CD4-positive, alpha-beta T cell treated with Interleukin-15 for 1 hour (primary cell): ENCODE results near the gene PBX4.

Experiments used
- DNase-seq: peaks from one replicate; pipeline ENCODE4 v3.0.0-alpha.2; 2020

PBX4 gene

DNA sequence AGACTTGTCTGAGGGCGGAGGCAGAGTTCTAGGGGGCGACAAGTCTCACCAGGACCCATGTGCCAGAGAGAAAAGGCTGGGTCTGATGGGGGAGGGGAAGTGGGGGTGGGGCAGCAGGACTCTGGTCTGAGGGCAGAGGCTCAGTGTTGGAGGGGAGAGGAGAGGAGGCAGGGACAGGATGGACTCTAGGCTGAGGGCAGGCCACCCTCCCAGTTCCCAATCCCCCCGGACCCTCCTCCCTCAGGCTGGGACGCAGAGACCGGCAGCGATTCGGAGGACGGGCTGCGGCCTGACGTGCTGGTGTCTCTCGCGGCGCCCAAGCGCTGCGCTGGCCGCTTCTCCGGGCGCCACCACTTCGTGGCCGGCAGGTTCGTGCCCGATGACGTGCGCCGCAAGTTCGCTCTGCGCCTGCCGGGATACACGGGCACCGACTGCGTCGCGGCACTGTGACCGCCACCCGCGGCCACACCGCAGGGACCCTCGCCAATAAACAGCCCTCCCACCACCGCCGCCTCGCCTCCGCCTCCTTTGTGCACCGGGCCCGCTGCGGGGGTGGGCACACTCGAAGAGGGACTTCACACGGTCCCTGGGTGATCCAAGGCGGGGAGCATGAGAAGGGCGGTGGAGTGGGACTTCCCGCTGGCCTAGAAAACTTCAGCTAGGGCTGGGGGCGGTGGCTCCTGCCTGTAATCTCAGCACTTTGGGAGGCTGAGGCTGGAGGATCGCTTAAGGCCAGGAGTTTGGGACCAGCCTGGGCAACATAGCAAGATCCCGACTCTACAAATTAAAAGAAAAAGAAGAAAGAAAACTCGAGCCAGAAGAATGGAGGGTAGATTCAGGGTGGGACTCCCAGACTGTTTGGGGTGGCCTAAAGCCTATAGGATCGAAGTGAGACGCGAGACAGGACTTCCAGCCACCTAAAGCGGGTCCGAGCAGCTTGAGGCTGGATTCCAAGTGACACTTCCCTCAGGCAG is 81.1 kb downstream of the PBX4 start:
- no peak for DNase-seq

GRCh38 chr19:19535311-19536191 is 82.9 kb downstream of the PBX4 start:
- no peak for DNase-seq

DNA sequence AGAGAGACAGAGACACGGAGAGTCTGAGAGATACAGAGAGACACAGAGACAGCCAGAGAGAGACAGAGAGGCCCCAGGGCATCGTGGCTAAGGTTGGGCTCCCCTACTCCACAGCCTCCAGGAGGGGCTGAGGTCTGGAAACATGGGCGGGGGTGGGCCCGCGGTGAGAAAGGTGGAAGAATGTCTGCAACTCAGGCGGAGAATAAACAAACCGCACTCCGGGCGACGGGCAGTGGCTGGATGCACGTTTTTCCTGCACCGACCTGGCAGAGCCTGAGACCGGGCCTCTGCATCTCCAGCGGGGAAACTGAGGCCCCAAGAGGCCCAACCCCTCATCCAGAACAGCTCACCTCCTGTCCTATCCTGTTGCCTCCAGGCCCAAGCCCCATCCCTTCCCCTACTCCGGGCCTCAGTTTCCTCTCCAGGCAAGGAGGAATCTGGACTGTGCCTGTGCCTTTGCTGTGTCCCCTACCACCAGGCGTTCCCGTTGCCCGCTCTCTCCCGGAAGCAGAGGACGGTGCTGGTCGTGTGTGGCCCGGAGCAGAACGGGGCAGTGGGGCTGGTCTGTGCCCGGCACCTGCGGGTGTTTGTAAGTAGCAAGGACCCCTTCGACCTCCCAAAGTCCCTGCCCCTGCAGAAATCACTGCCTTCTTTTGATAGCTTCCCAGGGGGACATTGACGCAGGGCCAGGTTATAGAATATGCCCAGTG is 83.8 kb downstream of the PBX4 start:
- no peak for DNase-seq

DNA sequence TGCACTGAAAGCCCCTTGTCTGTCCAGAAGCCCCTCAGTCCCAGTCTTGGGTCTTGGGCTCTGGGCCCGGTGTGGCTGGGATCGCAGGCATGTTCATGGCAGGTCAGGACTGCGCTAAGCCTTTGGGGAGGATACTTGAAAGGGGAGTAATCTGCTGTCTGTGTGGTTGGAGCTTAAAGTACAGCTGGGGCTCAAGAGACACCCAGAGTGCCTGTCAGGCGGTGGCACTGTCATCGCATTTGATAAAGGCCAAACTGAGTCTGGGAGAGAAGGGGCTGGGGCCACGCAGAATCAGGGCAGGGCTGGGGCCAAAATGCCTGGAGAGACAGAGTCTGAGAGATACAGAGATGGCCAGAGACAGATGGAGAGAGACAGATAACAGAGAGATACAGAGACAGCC is 84.6 kb downstream of the PBX4 start:
- no peak for DNase-seq

DNA sequence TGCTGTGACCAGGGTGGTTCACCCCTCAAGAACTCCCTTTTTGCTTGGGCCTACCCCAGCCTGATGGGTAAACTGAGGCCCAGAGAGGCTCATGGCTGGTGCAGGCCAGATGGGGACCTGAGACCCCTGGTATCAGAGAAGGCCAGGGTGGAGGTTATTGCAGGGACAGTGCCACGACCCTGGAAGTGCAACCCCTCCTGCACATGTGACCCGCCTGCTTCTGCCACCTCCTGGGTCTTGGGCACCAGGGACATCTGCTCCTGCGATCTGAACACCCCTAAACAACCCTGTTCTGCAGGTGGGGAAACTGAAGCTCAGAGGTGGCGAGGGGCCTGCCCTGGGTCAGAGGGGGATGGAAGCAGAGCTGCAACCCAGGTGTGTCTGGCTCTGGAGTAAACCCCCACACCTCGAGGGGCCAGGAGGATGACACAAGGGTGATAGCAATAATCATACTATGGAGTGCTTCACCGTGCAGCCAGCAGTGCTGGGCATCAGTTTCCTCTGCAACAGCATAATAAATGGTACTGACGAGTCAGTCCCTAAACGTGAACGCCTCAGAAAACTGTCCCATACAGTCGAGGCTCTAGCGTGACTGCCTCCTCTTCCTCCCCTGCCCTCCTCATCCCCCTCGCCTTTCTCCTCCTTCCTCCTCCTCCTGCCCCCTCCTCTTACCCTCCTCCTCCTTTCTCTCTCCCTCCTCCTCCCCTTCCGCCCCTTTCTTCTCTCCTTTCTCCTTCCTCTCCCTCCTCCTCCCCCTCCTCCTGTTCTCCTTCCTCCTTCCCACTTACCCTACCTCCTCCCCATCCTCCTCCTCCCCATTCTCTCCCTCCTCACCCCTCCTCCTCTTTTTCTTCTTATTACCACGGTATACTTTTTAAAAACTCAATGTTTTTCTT is 85.4 kb downstream of the PBX4 start:
- no peak for DNase-seq

- peak; percentile 79 for DNase-seq
These were observed 86.3 kb downstream of the PBX4 start for GRCh38 chr19:19531951-19532805.

DNA sequence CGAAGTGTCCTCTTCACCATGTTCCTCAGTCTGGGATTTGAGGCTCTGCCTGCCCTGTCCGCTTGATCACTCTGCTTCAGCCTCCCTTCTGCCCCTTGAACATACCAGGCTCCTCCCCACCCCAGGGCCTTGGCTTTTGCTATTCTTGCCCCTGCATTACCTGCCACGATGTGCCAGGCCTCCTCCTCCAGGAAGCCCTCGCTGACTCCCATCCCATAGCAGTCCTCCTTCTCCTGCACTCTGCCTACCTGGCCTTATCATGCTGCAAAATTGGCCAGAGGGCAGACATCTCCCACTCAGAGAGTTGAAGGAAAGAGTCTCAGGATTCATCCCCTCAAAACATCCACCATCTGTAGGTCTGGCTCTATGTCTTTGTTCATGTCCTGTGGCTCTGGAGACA is 87.6 kb downstream of the PBX4 start:
- no peak for DNase-seq

- no peak for DNase-seq
These were observed 88.1 kb downstream of the PBX4 start for GRCh38 chr19:19530423-19530804.

GRCh38 chr19:19529783-19530422 is 88.6 kb downstream of the PBX4 start:
- no peak for DNase-seq

DNA sequence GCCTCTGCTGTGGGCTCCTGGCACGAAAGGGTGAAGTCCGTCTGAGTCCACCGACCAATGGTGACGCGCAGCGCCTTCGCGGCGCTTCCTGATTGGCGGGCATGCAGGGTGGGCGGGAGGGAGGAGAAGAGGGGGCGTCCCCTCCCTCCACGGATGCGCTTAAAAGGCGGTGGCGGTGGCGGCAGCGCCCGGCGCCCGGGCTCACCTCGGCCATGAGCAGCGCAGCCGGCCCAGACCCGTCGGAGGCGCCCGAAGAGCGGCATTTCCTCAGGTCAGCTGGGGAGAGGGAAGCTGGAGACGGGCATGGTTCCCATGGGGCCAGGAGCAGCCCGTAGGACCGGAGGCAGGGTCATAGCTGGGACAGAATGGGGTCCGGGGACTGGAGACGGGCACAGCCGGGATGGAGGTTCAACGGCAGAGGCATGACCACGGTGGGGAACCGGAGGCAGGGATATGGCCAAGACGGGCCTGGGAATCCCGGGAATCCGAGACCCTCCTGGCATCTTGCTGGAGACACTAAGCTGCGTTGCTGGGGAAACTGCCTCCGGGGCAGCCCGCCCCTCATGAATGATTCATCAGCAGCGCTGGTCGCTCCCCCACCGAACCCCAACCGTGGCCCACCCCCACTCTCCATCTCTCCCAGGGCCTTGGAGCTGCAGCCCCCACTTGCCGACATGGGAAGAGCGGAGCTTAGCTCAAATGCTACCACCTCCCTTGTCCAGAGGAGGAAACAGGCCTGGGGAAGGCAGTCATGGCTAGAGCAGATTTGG is 89.6 kb downstream of the PBX4 start, which contains the start of gene YJEFN3:
YJEFN3 (plus strand) TSS at position 191 of the 770 bp plus-strand sequence; CDS start at position 213, 22 bp downstream.
- DNase-seq, result no peak

DNA sequence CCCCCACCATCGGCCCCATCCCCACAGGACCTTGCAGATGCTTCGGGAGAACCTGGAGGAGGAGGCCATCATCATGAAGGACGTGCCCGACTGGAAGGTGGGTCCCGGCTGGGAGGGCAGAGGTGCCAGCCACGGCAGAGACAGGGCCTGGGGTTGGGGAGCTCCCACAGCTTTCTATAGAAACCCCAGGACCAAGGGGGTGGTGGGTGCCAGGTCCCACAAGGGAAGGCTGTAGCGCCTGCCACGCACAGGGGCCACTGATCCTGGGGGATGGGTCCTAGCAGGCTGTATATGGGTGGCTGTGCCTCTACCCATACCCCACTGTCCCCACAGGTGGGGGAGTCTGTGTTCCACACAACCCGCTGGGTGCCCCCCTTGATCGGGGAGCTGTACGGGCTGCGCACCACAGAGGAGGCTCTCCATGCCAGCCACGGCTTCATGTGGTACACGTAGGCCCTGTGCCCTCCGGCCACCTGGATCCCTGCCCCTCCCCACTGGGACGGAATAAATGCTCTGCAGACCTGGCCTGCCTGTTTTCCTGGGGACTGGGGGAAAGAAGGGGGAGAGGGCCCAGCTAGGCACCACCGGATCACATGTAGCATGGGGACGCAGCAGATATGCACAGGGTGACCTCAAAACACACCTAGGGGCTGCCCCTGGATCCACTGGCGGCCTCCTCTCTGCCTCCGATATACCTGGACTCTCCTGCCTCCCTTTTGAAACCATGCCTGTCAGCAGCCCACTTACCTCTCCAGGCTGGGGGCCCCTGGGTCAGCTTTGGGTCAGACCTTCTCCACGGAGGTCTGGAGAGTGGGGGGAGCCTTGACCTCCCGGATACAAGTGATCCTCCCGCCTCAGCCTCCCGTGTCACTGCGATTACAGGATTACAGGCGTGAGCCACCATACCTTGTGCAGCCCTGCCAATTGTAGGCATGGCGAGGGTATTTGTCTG is 90.5 kb downstream of the PBX4 start:
- DNase-seq, result no peak

DNA sequence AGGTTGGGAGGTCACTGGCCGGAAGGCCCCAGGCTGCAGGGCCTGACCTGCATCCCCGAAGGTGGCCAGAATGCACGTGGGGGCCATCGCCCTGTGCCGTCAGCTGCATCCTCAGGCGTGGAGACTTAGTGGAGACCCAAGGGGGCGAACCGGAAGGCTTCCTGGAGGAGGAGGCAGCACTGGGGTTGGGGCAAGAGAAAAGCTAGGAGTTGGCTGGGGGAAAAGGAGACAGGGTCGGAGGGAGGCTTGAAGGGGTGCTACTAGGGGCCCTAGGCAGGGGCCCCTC is 91.2 kb downstream of the PBX4 start:
- no peak for DNase-seq

GRCh38 chr19:19526581-19527370 is 91.7 kb downstream of the PBX4 start:
- DNase-seq, result no peak

DNA sequence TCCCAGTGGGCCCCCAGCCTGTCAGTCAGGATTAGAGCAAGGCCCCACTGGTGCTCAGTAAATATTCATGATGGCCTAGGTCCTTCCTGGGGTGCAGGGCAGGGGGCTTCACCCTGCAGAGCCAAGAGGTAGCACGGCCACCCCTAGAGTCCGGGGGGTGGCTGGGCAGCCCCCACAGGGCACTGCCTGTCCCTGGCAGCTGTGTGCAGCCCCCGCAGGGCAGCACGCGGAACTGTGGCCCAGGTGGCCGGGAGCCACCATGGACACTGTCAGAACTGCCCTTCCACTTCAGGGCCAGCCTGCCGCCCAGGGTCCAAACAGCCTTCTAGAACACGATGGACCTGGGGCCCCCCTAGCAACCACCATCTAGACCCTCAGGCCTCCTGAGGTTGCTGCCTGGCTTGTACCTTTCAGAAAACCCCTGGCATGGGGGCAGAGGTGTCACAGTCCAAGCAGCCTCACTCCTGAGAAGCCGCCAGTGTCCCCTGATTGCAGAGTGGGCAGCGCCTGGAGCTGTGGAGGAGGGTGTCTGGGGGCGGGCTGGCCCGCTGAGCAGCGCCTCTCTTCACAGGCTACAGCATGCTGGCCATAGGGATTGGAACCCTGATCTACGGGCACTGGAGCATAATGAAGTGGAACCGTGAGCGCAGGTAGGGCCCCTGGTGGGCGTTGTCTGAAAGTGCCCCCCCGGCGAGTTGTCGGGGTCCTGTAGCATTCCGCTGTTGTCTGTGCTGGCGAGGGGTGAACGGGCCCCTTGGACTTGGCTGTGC is 92.7 kb downstream of the PBX4 start:
- DNase-seq, result no peak

- DNase-seq, result no peak
These were observed 94.4 kb downstream of the PBX4 start for GRCh38 chr19:19524053-19524452.

GRCh38 chr19:19523177-19523576 is 95.3 kb downstream of the PBX4 start:
- no peak for DNase-seq

DNA sequence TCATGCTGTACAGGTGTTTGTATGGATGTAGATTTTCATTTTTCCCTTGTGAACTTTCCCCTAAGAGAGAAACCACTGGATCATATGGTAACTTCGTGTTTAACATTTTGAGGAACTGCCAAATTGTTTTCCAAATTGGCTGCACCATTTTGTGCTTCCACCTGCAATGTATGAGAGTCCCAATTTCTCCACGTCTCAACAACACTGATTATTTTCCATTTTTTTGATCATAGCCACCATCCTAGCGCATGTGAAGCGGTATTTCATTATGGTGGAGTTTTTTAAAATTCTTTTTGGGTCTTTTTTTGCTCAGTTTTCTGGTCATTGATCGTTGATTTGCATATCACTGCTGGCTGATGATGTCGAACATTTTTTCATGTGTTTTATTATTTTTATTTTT is 97.5 kb downstream of the PBX4 start:
- DNase-seq, result no peak
